Thyroid gland (tissue), 4 donors: ENCODE measurements around the gene LONP2. TPM values are rescaled to one million over a fixed set of nuclear protein-coding genes. Genes with fewer than 3 reads are reported as not detected.

Experiments
- DNase-seq, 2 donors: peaks; one replicate each; pipeline ENCODE4 v3.0.0-alpha.2; 2019
- H3K27ac ChIP-seq, 3 donors: fragments of 200-600 bp; sonication (generic); 1 replicate in 2 of 3; 2 replicates in 1 of 3; pipeline ENCODE4 v1.5.1; 2016 to 2019; ENCODE audit warnings: mild to moderate bottlenecking in 1 of 3, moderate library complexity in 1 of 3
- H3K27me3 ChIP-seq: fragments of 200-600 bp; sonication (generic); one replicate; pipeline ENCODE4 v1.5.1; 2019
- H3K36me3 ChIP-seq, 2 donors: fragments of 200-600 bp; sonication (generic); one replicate each; pipeline ENCODE4 v1.5.1; 2016 to 2019
- H3K4me1 ChIP-seq, 2 donors: fragments of 200-600 bp; sonication (generic); one replicate each; pipeline ENCODE4 v1.5.1; 2017 to 2019
- H3K4me3 ChIP-seq, 3 donors: fragments of 200-600 bp; sonication (generic); replicated peaks in 1 of 3; 1 replicate in 2 of 3; 2 replicates in 1 of 3; pipeline ENCODE4 v1.5.1; 2016; ENCODE audit warnings: mild to moderate bottlenecking in 1 of 3
- H3K9me3 ChIP-seq: fragments of 200-600 bp; sonication (generic); one replicate; pipeline ENCODE4 v1.5.1; 2017
- CTCF ChIP-seq, 6 experiments: fragments of 200-600 bp in 3 of 6; fragments of 450-650 bp in 3 of 6; sonication (generic) in 3 of 6; IDR thresholded peaks; one replicate each; pipeline ENCODE4 v1.5.1; 2016 to 2019; ENCODE audit warnings: antibody characterized with exemption in 6 of 6, mild to moderate bottlenecking in 2 of 6, inconsistent platforms in 1 of 6, moderate library complexity in 1 of 6
- POLR2A ChIP-seq, 2 donors: fragments of 450-650 bp; IDR thresholded peaks; one replicate each; pipeline ENCODE4 v1.6.1; 2017; ENCODE audit warnings: antibody characterized with exemption in 2 of 2, mild to moderate bottlenecking in 2 of 2, moderate library complexity in 1 of 2
- WGBS, 2 donors: methylation state at CpG; one replicate each; pipeline ENCODE4 v1.1.5; 2017; 5-methylcytosine and 5-hydroxymethylcytosine counted together
- intact Hi-C: fragments of 100-400 bp; cut with DNase I; formaldehyde crosslinking; loops from one replicate; pipeline ENCODE4 v1.15.1; 2023
- total RNA-seq, 4 donors: library from RNA; depleted of rRNA; stranded (reverse); fragments of >200 nt; gene quantifications; one replicate each; pipeline ENCODE4 v1.2.3, GENCODE V29; 2016

LONP2 gene
- total RNA-seq = 100 to 1,000 TPM; 108 to 124 (median 116) TPM

- Histone ChIP-seq H3K4me3 (peak within 1 kb of the TSS; percentile 80 to 94 (median 81)), H3K4me1 (peaks cover 32 to 40% of the 10 kb centered on the region in 2 donors), H3K27me3 (no peaks in the 10 kb centered on the region), H3K36me3 (no peaks in the 10 kb centered on the region), H3K27ac (peak within 1 kb of the TSS; percentile 84 to 87 (median 87)), H3K9me3 (no peaks in the 10 kb centered on the region)
- intact Hi-C loops = no loop called here
- DNase-seq = peak; percentile 87 to 90
- WGBS, 2 donors = 0 to 2% methylated on average over 25 to 34 of the region's 63 CpGs
- TF ChIP-seq POLR2A (IDR thresholded peaks at IDR 0.05) (peak; percentile 57 to 82), CTCF (IDR thresholded peaks at IDR 0.05) (no peak)
These were observed at the start of gene LONP2 for GRCh38 chr16:48244080-48244862. TSS of gene LONP2 (plus strand) at chr16:48244300. CDS start at chr16:48244389, 89 bp downstream.

GRCh38 chr16:48194828-48195556 is 49.1 kb upstream of the LONP2 start:
- Histone ChIP-seq H3K4me3 (no peak overlapping the region), H3K36me3 (no peaks in the 10 kb centered on the region), H3K27me3 (no peaks in the 10 kb centered on the region), H3K27ac (peak overlapping the region; percentile 14 to 46 (median 29)), H3K4me1 (peaks cover 8 to 11% of the 10 kb centered on the region in 2 donors), H3K9me3 (no peaks in the 10 kb centered on the region)
- intact Hi-C loops = no loop called here
- peak; percentile 90 to 92 for DNase-seq
- TF ChIP-seq POLR2A (IDR thresholded peaks at IDR 0.05) (no peak), CTCF (IDR thresholded peaks at IDR 0.05) (no peak)
- WGBS, 2 donors = 25 to 26% methylated on average over 5 of the region's 5 CpGs

- no peak for DNase-seq
- H3K4me3 ChIP-seq = no peak overlapping the region
- H3K36me3 ChIP-seq = no peaks in the 10 kb centered on the region
- H3K27me3 ChIP-seq = no peaks in the 10 kb centered on the region
- no peak overlapping the region for H3K27ac ChIP-seq
- no peak for TF ChIP-seq CTCF (IDR thresholded peaks at IDR 0.05)
- no peak for TF ChIP-seq POLR2A (IDR thresholded peaks at IDR 0.05)
- no peaks in the 10 kb centered on the region for H3K9me3 ChIP-seq
- H3K4me1 ChIP-seq = peaks cover 8 to 11% of the 10 kb centered on the region in 2 donors
- intact Hi-C loops = no loop called here
- 92 to 95% methylated on average over 3 of the region's 3 CpGs for WGBS, 2 donors
These were observed 46.8 kb upstream of the LONP2 start for GRCh38 chr16:48197294-48197693.

- intact Hi-C loops = no loop called here
- Histone ChIP-seq H3K4me1 (no peaks in the 10 kb centered on the region), H3K4me3 (no peak overlapping the region), H3K27me3 (no peaks in the 10 kb centered on the region), H3K9me3 (no peaks in the 10 kb centered on the region), H3K27ac (no peak overlapping the region), H3K36me3 (no peaks in the 10 kb centered on the region)
- no peak for DNase-seq
- TF ChIP-seq CTCF (IDR thresholded peaks at IDR 0.05) (no peak), POLR2A (IDR thresholded peaks at IDR 0.05) (no peak)
- WGBS, 2 donors = 82 to 88% methylated on average over 4 to 6 of the region's 6 CpGs
These were observed 42.4 kb upstream of the LONP2 start for GRCh38 chr16:48201515-48202201.
